GM12864 (cell line): ENCODE measurements around the gene RAB8B.
A peak's percentile ranks its signal among the peaks of the same experiment; 100 is the strongest.
"Not testable (repeated sequence)": the region's sequence is repeated elsewhere in the genome, so short reads cannot be mapped to it uniquely, and the experiment has no call there.

Source experiments
- DNase-seq: peaks from one replicate; pipeline ENCODE4 v3.0.0-alpha.2; 2011; ENCODE audit warnings: low read depth
- H3K4me3 ChIP-seq: 2 replicates; pipeline ENCODE4 v1.5.1; 2011; ENCODE audit warnings: mild to moderate bottlenecking, low read depth, low read length, control low read depth
- TF ChIP-seq, protein P1 (sequence below): IDR thresholded peaks from 2 replicates; pipeline ENCODE4 v1.5.1; 2011; ENCODE audit warnings: low read depth, mild to moderate bottlenecking, moderate library complexity, low read length, control low read depth, inconsistent platforms; ENCODE audit errors: missing control alignments

Gene RAB8B

DNA sequence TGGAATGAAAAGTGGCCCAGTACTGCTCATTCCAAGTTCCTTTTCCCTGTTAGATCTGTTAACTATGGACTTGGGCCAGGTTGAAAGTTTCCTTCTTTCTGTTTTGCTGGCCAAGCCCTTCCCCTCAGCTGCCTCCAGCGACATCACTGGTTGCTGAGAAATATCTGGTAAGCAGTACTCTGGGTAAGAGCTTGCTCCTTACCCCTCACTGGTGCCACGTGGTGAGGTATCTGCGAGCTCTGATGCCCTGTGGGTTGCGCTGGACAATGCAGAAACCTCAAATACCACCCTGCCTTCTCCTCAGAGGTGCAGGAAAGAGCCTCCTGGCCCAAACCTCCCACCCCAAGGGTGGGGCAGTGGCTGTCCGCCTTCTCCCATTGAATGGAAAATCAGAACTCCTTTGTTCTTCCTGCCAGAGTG, 45.1 kb downstream of the RAB8B start:
- no peak for DNase-seq
- H3K4me3 ChIP-seq = no peak overlapping the region
- TF ChIP-seq, protein P1, sequence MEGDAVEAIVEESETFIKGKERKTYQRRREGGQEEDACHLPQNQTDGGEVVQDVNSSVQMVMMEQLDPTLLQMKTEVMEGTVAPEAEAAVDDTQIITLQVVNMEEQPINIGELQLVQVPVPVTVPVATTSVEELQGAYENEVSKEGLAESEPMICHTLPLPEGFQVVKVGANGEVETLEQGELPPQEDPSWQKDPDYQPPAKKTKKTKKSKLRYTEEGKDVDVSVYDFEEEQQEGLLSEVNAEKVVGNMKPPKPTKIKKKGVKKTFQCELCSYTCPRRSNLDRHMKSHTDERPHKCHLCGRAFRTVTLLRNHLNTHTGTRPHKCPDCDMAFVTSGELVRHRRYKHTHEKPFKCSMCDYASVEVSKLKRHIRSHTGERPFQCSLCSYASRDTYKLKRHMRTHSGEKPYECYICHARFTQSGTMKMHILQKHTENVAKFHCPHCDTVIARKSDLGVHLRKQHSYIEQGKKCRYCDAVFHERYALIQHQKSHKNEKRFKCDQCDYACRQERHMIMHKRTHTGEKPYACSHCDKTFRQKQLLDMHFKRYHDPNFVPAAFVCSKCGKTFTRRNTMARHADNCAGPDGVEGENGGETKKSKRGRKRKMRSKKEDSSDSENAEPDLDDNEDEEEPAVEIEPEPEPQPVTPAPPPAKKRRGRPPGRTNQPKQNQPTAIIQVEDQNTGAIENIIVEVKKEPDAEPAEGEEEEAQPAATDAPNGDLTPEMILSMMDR = no peak

DNA sequence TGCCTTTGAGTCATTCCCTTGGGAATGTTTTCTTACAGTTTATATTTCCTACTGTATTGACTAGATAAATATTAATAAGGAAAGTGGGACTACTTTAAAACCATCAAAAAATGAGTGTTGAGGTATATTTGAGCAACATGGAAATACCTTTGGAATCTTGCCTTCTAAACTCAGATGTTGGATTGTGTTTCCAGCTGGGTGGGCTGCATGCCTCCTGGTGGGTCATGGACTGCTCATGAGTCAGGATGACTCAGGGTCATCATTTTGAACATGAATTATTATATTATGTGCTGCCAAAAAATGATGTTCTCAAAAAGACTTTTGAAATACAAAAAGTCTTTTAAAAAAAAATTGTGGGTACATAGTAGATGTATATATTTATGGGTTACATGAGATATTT, 46.9 kb downstream of the RAB8B start:
- TF ChIP-seq, protein P1 = no peak
- no peak overlapping the region for H3K4me3 ChIP-seq
- DNase-seq = no peak

DNA sequence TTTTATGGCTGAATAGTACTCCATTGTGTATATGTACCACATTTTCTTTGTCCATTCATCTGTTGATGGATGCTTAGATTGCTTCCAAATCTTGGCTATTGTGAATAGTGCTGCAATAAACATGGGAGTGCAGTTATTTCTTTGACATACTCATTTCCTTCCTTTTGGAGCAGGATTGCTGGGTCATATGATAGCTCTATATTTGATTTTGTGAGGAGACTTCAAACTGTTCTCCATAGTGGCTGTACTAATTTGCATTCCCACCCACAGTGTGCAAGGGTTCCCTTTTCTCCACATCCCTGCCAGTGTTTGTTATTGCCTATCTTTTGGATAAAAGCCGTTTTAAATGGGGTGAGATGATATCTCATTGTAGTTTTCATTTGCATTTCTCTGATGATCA, 47.7 kb downstream of the RAB8B start:
- not testable (repeated sequence) for H3K4me3 ChIP-seq, DNase-seq

DNA sequence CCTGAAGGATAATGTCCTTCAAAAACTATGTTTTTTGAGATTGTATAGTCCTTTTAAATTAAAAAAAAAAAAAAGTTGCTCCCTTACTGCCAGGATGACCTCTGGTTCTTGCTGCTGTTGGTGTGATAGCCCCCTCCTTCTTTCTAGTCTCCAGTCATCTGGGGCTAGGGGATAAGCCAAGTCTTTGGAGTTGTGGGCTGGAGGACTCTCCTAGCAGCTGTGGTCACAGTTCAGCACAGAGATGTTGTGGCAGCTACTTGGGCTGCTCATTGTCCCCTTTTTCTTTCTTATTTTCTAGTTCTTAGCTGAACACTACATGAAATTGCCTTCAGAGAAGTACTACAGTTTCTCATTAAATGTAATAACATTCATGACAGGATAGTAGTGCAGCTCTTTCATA, 48.8 kb downstream of the RAB8B start:
- H3K4me3 ChIP-seq = no peak overlapping the region
- DNase-seq = no peak
- TF ChIP-seq, protein P1 = no peak

DNA sequence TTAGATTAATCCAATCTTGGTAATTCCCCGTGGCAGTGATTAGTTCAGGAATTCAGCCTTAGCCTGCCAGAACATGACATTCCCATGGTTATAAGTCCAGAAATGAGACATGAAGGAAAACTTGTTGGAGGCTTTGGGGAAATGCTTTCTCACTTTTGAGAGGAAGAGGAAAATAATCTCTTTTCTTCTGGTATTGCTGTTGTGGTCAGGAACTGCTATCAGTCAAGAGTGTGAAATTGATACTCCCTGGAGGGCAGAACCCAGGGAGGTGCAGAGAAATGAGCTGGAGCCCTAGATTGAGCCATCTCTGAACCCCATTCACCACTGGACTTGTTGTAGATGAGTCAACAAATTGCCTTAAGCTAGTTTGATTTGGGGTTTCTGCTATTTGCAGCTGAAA, 49.4 kb downstream of the RAB8B start:
- DNase-seq = peak; percentile 35
- no peak overlapping the region for H3K4me3 ChIP-seq
- TF ChIP-seq, protein P1 = no peak

DNA sequence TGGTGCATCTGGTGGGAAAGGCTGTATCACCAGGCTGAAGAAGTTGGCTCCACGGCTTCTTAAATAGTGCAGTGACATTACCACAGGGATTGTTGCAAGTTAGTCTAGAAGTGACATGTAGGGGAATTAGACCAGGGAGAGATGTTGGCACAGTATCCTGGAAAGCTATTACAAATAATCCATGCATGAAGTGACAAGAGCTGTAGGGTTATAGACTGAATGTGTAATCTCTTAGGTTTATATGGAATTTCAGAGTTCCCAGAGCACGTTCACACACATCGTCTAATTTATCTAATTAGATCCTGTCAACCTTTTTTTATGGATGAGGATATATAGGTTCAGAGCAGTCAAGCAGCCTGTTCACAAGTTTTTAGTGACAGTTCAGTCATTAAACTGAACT, 50.7 kb downstream of the RAB8B start:
- DNase-seq = no peak
- TF ChIP-seq, protein P1 = no peak
- H3K4me3 ChIP-seq = no peak overlapping the region

DNA sequence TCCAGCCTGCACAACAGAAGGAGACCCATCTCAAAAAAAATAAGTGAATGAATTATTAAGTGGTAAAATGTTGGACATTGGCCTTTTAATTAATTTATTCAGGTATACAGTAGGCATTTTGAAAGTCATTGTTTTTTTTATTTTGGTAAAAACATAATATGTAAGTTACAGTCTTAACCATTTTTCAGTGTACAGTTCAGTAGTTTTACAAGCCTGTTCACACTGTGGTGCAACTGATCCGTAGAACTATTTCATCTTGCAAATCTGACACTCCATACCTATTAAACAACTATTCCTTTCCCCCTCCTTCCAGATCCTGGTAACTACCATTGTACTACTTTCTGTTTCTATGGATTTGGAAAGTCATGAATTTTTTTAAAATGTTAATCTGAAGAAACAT, 51.9 kb downstream of the RAB8B start:
- H3K4me3 ChIP-seq = no peak overlapping the region

More for the DNA sequence above, 51.9 kb downstream of the RAB8B start:
- TF ChIP-seq, protein P1 = no peak
- DNase-seq = no peak
